ENCODE results near the gene POLA1. TPM values are rescaled to one million over a fixed set of nuclear protein-coding genes. Genes with fewer than 3 reads are reported as not detected.

POLA1 gene
- total RNA-seq, 1 donor from 2014 or later, result 18.7 TPM

DNA sequence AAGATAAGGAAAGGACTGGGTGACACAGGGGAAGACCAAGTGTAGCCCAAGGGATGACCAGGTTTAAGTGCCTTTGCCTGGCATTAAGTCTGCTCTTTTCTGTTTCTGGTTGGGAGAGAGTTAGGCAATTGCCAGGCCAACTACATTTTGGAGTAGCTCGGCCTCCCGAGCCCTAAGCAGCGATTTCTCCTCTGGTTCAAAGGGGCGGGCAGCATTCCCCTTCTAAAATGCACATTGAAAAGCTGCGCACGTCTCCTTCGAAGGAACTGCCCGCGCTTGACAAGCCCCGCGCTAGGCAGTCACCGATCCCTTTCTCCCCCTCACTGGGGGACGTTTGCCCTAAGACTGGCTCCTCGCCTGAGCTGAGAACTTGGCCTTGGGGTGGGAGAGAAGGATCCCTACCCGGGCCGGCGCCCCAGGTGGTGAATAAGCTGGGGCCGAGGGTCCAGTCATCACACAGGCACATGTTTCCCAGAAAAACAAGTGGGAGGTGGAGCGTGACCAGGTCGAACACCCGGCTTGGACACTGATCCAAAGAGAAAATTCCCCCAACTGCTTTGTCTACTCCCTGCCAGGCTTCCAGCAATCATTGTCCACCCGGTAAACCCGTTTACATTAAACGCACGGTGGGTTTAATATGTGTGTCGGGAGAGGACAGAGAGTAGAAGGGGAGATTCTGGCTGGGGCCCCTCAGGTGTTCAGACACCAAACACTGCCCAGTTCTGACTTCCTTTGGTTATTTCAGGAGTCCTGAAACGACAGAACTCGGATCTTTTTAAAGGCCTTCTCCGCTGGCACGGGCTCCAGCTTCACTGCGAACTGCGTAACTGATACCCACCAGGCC is 318.1 kb downstream of the POLA1 start:
- TF ChIP-seq, protein P1, sequence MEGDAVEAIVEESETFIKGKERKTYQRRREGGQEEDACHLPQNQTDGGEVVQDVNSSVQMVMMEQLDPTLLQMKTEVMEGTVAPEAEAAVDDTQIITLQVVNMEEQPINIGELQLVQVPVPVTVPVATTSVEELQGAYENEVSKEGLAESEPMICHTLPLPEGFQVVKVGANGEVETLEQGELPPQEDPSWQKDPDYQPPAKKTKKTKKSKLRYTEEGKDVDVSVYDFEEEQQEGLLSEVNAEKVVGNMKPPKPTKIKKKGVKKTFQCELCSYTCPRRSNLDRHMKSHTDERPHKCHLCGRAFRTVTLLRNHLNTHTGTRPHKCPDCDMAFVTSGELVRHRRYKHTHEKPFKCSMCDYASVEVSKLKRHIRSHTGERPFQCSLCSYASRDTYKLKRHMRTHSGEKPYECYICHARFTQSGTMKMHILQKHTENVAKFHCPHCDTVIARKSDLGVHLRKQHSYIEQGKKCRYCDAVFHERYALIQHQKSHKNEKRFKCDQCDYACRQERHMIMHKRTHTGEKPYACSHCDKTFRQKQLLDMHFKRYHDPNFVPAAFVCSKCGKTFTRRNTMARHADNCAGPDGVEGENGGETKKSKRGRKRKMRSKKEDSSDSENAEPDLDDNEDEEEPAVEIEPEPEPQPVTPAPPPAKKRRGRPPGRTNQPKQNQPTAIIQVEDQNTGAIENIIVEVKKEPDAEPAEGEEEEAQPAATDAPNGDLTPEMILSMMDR (IDR thresholded peaks at IDR 0.05), result no peak
- Mint-ChIP-seq H3K27ac (no peak overlapping the region), H3K27me3 (peaks cover 25% of the 10 kb centered on the region), H3K4me1 (peaks cover 16% of the 10 kb centered on the region), H3K36me3 (ENCODE audit: low read depth) (no peaks in the 10 kb centered on the region), H3K9me3 (no peaks in the 10 kb centered on the region), H3K4me3 (no peak overlapping the region)
- no peak for DNase-seq
- ChIA-PET CTCF (no interaction called here), POLR2A (no interaction called here)
- ATAC-seq (ENCODE audit: low read depth), result no peak
- intact Hi-C loops (cut with micrococcal nuclease), result no loop called here

DNA sequence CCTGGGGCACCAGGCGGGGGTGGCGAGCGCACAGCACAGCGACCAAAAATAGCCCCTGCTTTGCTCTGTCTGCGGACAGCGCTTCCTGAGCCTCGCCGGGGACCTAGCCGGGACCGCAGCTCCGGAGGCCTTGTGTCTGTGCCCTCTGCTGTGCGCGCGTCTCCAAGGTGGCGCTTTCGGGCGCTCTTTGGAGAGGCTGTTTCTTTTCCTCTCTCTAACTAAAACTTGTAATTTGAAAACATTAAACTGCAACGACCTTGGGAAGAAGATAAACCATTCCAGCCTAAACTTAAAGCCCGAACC is 318.7 kb downstream of the POLA1 start:
- CTCF ChIA-PET, result interaction anchor here (1.1 kb wide), 1 partner anchor 174 kb away, joined by 3 read pairs; no protein-coding TSS in a partner anchor
- H3K4me3 Mint-ChIP-seq, result peak overlapping the region; percentile 61
- POLR2A ChIA-PET, result no interaction called here

DNA sequence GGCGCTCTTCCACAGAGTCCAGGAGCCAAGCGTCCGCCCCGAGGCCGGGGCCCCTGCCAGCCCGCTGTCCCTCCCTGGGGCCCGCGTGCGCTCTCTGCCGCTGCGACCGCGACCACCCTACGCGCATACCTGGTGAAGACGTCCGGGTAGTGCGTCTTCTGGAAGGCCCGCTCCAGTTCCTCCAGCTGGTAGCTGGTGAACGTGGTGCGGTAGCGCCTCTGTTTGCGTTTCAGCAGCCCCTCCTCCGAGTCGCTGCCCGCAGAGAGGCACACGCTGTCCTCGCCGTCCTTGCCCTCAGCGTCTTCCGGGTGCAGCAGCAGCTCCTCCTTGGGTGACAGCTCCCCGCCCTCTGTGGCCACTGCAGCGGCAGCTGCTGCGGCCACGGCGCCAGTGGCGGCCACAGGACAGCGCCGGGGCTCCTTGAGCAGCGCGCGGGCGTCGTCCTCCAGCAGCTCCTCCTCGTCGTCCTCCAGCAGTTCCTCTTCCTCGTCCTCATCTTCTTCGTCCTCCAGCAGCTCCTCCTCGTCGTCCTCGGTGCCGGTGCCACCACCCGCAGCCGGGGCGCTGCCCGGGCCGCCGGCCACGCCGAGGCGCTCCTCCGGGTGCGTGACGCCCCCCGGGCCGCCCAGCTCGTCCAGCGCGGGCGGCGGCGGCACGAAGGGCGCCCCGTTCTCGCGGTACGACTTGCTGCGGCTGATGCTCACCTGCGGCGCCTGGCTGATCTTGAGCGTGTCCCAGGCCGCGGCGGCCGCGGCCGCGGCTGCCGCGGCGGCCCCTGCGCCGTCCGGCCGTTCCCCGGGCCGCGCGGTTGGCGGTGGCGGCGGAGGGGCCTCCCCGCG is 319.3 kb downstream of the POLA1 start:
- DNase-seq (no peak), ATAC-seq (ENCODE audit: low read depth) (no peak)
- H3K4me1 Mint-ChIP-seq, result peaks cover 15% of the 10 kb centered on the region
- intact Hi-C loops (cut with micrococcal nuclease), result no loop called here
- H3K27me3 Mint-ChIP-seq, result peaks cover 24% of the 10 kb centered on the region
- peak overlapping the region; percentile 73 for H3K4me3 Mint-ChIP-seq
- TF ChIP-seq, protein P1 (IDR thresholded peaks at IDR 0.05), result no peak
- H3K9me3 Mint-ChIP-seq, result no peaks in the 10 kb centered on the region
- CTCF ChIA-PET, result interaction anchor here (1.1 kb wide), 1 partner anchor 174 kb away, joined by 3 read pairs; no protein-coding TSS in a partner anchor
- H3K27ac Mint-ChIP-seq, result no peak overlapping the region
- POLR2A ChIA-PET, result no interaction called here
- H3K36me3 Mint-ChIP-seq (ENCODE audit: low read depth), result no peaks in the 10 kb centered on the region

More for the DNA sequence above, 318.7 kb downstream of the POLA1 start:
- intact Hi-C loops (cut with micrococcal nuclease), result no loop called here
- Mint-ChIP-seq H3K27ac (no peak overlapping the region), H3K27me3 (peaks cover 27% of the 10 kb centered on the region), H3K36me3 (ENCODE audit: low read depth) (no peaks in the 10 kb centered on the region), H3K4me1 (peaks cover 15% of the 10 kb centered on the region), H3K9me3 (no peaks in the 10 kb centered on the region)
- ATAC-seq (ENCODE audit: low read depth) (no peak), DNase-seq (no peak)
- TF ChIP-seq, protein P1 (IDR thresholded peaks at IDR 0.05), result no peak

DNA sequence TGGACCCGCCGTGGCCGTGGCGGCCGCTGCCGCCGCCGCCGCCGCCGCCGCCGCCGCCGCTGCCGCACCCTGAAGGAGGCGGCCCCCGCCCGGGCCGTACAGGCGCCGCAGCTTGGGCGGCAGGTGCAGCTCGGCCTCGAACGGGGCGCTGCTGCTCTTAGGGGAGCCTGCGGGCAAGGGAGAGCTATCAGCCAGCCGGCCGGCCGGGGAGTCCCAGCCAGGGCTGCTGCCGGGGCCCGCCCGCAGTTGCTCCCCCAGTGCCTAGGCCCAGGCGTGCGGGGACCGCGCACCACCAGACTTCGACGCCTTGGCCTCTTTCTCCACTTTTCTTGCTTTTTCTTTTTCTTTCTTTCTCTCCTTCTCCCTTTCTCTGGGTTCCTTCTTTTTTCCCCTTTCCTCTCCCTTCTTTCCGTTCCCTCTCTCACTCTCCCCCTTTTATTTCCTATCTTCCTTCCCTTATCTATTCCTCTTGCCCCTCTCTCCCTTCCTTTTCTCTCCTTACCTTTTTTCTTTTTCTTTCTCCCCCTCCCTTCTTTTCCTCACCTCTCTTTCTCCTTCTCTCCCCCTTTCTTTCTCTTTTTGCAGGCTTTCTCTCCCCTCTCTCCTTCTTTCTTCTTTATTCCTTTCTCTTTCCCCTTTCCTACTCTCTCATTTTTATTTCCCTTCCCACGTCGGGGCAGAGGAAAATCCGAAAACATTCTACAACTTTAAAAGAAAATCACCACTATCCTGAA is 320.1 kb downstream of the POLA1 start:
- ChIA-PET CTCF (no interaction called here), POLR2A (no interaction called here)
- TF ChIP-seq, protein P1 (IDR thresholded peaks at IDR 0.05), result no peak
- Mint-ChIP-seq H3K4me3 (peak overlapping the region; percentile 63), H3K27me3 (peaks cover 25% of the 10 kb centered on the region), H3K9me3 (no peaks in the 10 kb centered on the region), H3K4me1 (peaks cover 15% of the 10 kb centered on the region), H3K27ac (no peak overlapping the region), H3K36me3 (ENCODE audit: low read depth) (no peaks in the 10 kb centered on the region)
- intact Hi-C loops (cut with micrococcal nuclease), result no loop called here
- DNase-seq (no peak), ATAC-seq (ENCODE audit: low read depth) (peak; percentile 31)
